Stomach (tissue), 4 donors: Measurements from ENCODE around the gene CGRRF1.

Source experiments
- POLR2A ChIP-seq, 4 donors: fragments of 450-650 bp; IDR thresholded peaks; one replicate each; pipeline ENCODE4 v1.6.1; 2016; ENCODE audit warnings: antibody characterized with exemption in 4 of 4, control low read depth in 2 of 4, mild to moderate bottlenecking in 1 of 4, moderate library complexity in 1 of 4
- POLR2AphosphoS5 ChIP-seq, 3 donors: sonication (generic); formaldehyde crosslinking; IDR thresholded peaks; one replicate each; pipeline ENCODE4 v1.6.1; 2016; ENCODE audit warnings: antibody characterized with exemption in 3 of 3
- TF ChIP-seq, protein P1 (sequence below), 7 experiments: fragments of 450-650 bp in 4 of 7; fragments of 200-600 bp in 3 of 7; sonication (generic) in 3 of 7; IDR thresholded peaks; one replicate each; pipeline ENCODE4 v1.5.1; 2016 to 2019; ENCODE audit warnings: antibody characterized with exemption in 7 of 7, control low read depth in 2 of 7, mild to moderate bottlenecking in 1 of 7

DNA sequence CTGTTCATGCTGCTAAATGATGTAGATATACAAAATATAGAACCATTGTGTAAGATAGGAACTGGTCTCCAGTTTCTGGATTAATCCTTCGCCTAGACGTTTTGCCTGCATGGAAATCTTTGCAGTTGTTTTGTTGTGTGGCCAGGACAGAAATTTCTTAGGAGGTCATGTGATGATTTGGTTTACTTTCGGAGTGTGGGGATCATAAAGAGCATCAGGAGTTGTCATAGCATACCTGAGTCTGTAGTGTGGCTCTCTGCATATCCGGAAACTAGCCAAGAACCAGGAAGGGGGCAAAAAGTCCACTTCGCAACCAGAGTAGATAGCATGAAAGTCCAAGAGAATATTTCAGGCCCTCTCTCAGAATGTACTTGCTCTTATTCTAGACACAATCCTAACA lies 60.3 kb downstream of the CGRRF1 start:
- TF ChIP-seq, protein P1, sequence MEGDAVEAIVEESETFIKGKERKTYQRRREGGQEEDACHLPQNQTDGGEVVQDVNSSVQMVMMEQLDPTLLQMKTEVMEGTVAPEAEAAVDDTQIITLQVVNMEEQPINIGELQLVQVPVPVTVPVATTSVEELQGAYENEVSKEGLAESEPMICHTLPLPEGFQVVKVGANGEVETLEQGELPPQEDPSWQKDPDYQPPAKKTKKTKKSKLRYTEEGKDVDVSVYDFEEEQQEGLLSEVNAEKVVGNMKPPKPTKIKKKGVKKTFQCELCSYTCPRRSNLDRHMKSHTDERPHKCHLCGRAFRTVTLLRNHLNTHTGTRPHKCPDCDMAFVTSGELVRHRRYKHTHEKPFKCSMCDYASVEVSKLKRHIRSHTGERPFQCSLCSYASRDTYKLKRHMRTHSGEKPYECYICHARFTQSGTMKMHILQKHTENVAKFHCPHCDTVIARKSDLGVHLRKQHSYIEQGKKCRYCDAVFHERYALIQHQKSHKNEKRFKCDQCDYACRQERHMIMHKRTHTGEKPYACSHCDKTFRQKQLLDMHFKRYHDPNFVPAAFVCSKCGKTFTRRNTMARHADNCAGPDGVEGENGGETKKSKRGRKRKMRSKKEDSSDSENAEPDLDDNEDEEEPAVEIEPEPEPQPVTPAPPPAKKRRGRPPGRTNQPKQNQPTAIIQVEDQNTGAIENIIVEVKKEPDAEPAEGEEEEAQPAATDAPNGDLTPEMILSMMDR (IDR thresholded peaks at IDR 0.05), result no peak
- no peak for TF ChIP-seq POLR2A (IDR thresholded peaks at IDR 0.05)
- TF ChIP-seq POLR2AphosphoS5 (IDR thresholded peaks at IDR 0.05), result no peak
